K562 (cell line): ENCODE data around the gene DCLK2. TPM values are rescaled to one million over a fixed set of nuclear protein-coding genes. Genes with fewer than 3 reads are reported as not detected.

Source experiments
- ATAC-seq: fragments of 200-7000 bp; cut with Tn5 transposase; 3 replicates; pipeline ENCODE4 v1.9.1; 2020; ENCODE audit warnings: moderate library complexity
- BruUV-seq: library from RNA; stranded (reverse); fragments of 400-500 nt; replicated peaks from 2 replicates; lab custom pipeline; 2021; lab: Mats Ljungman, UMichigan
- CTCF ChIA-PET: fragments of 300-600 bp; formaldehyde crosslinking; extraction: SDS; loops from one replicate; lab custom pipeline; 2021; ENCODE audit warnings: low intra/inter-chr PET ratio; lab: Yijun Ruan, JAX
- POLR2A ChIA-PET: fragments of 300-600, 350-650 bp; sonication (Branson Sonifier 250); formaldehyde crosslinking; extraction: SDS; loops from one replicate; lab custom pipeline; 2021; ENCODE audit warnings: antibody characterized with exemption, inconsistent platforms; lab: Yijun Ruan, JAX
- DNase-seq, 4 experiments: peaks; one replicate each; pipeline versions ENCODE4 v3.0.0 to v3.0.0-alpha.2; 2011 to 2018; ENCODE audit warnings: low spot score in 3 of 4, mixed read lengths in 3 of 4; ENCODE audit errors: extremely low read depth in 1 of 4
- FAIRE-seq: peaks from 2 replicates; lab custom pipeline; 2011; peaks lifted over from hg19 to GRCh38; lab: Jason Lieb, UNC
- H2AFZ ChIP-seq: 2 replicates; pipeline ENCODE4 v1.6.0; 2011; ENCODE audit warnings: low read depth, low read length, control low read depth, inconsistent platforms
- H3K27ac ChIP-seq: fragments of 200-600 bp; 3 replicates; pipeline ENCODE4 v1.8.0; 2011; ENCODE audit warnings: low read depth, mild to moderate bottlenecking, control low read depth, inconsistent platforms, low read length, moderate library complexity, mixed read lengths; ENCODE audit errors: extremely low read depth
- H3K27me3 ChIP-seq, 2 experiments: fragments of 300-600 bp in 1 of 2; 2 replicates in 1 of 2; 3 replicates in 1 of 2; pipeline versions ENCODE4 v1.6.0 to v1.8.0; 2011; ENCODE audit warnings: inconsistent platforms in 2 of 2, low read length in 2 of 2, mild to moderate bottlenecking in 1 of 2, mixed read lengths in 1 of 2, moderate library complexity in 1 of 2; ENCODE audit not compliant: control insufficient read depth in 2 of 2, insufficient read depth in 2 of 2
- H3K36me3 ChIP-seq: fragments of 300-600 bp; 3 replicates; pipeline ENCODE4 v1.8.0; 2011; ENCODE audit warnings: mild to moderate bottlenecking, low read length, inconsistent platforms; ENCODE audit not compliant: control insufficient read depth, insufficient read depth
- H3K4me1 ChIP-seq, 2 experiments: fragments of 200-600 bp in 1 of 2; replicated peaks in 1 of 2; 2 replicates in 1 of 2; 3 replicates in 1 of 2; pipeline versions ENCODE4 v1.5.1 to v1.8.0; 2011; ENCODE audit warnings: inconsistent platforms in 2 of 2, low read length in 2 of 2, mild to moderate bottlenecking in 1 of 2, mixed read lengths in 1 of 2, moderate library complexity in 1 of 2; ENCODE audit not compliant: control insufficient read depth in 2 of 2, insufficient read depth in 2 of 2
- H3K4me2 ChIP-seq: 2 replicates; pipeline ENCODE4 v1.6.1; 2011; ENCODE audit warnings: low read length, control low read depth, inconsistent platforms, mixed read lengths; ENCODE audit not compliant: insufficient read depth
- H3K4me3 ChIP-seq: fragments of 200-600 bp; sonication (generic), shearing (Covaris generic); 2 replicates; pipeline ENCODE4 v1.5.1; 2016; ENCODE audit warnings: control low read depth, inconsistent platforms
- H3K79me2 ChIP-seq: fragments of 200-600 bp; 3 replicates; pipeline ENCODE4 v1.8.0; 2011; ENCODE audit warnings: low read length, inconsistent platforms; ENCODE audit not compliant: control insufficient read depth, insufficient read depth
- H3K9ac ChIP-seq, 2 experiments: 2 replicates each; pipeline versions ENCODE4 v1.6.0 to v1.6.1; 2011; ENCODE audit warnings: low read depth in 2 of 2, low read length in 2 of 2, control low read depth in 1 of 2, inconsistent platforms in 1 of 2, mild to moderate bottlenecking in 1 of 2, mixed read lengths in 1 of 2; ENCODE audit not compliant: insufficient read depth in 1 of 2
- H3K9me1 ChIP-seq: one replicate; pipeline ENCODE4 v1.6.0; 2011; ENCODE audit warnings: inconsistent platforms, mild to moderate bottlenecking, low read length, moderate library complexity; ENCODE audit not compliant: control insufficient read depth, insufficient read depth
- H3K9me3 ChIP-seq: replicated peaks from 2 replicates; pipeline ENCODE4 v1.5.1; 2011; ENCODE audit warnings: low read depth, low read length, inconsistent platforms; ENCODE audit not compliant: control insufficient read depth, insufficient read depth
- H4K20me1 ChIP-seq: replicated peaks from 2 replicates; pipeline ENCODE4 v1.6.1; 2011; ENCODE audit warnings: low read length, inconsistent platforms, mixed read lengths; ENCODE audit not compliant: control insufficient read depth, insufficient read depth
- ARID1B ChIP-seq: fragments of 450-650 bp; IDR thresholded peaks from 2 replicates; pipeline ENCODE4 v1.6.1; 2016; ENCODE audit warnings: antibody characterized with exemption, mild to moderate bottlenecking, inconsistent platforms
- ASH1L ChIP-seq: fragments of 450-650 bp; IDR thresholded peaks from 2 replicates; pipeline ENCODE4 v1.6.1; 2018; ENCODE audit warnings: borderline replicate concordance, mild to moderate bottlenecking, low read depth; ENCODE audit not compliant: partially characterized antibody
- BMI1 ChIP-seq: fragments of 150-350 bp; IDR thresholded peaks from 2 replicates; pipeline ENCODE4 v1.6.1; 2014; ENCODE audit warnings: low read length
- CGGBP1 ChIP-seq: fragments of 250-450 bp; sonication (Bioruptor Pico); IDR thresholded peaks from 2 replicates; pipeline ENCODE4 v1.9.0; 2021; ENCODE audit warnings: mild to moderate bottlenecking
- CREB1 ChIP-seq, 2 experiments: sonication (generic) in 1 of 2; formaldehyde crosslinking in 1 of 2; IDR thresholded peaks; 2 replicates each; pipeline versions ENCODE4 v1.6.1 to v1.8.0; 2012 to 2022; ENCODE audit warnings: inconsistent platforms in 1 of 2, mild to moderate bottlenecking in 1 of 2, missing genetic modification reagents in 1 of 2, moderate library complexity in 1 of 2
- CTBP1 ChIP-seq: fragments of 450-650 bp; IDR thresholded peaks from 2 replicates; pipeline ENCODE4 v1.6.1; 2016; ENCODE audit warnings: borderline replicate concordance
- KHSRP ChIP-seq: fragments of 450-650 bp; IDR thresholded peaks from 2 replicates; pipeline ENCODE4 v1.6.1; 2017
- NR2F6 ChIP-seq: fragments of 450-650 bp; formaldehyde crosslinking; IDR thresholded peaks from 2 replicates; pipeline ENCODE4 v1.4.0; 2020; ENCODE audit warnings: mild to moderate bottlenecking
- PPARD ChIP-seq: fragments of 250-450 bp; sonication (Bioruptor Pico); IDR thresholded peaks from 2 replicates; pipeline ENCODE4 v1.8.0; 2022; ENCODE audit warnings: inconsistent platforms, mild to moderate bottlenecking, moderate library complexity
- ZBTB17 ChIP-seq: fragments of 450-650 bp; formaldehyde crosslinking; IDR thresholded peaks from 2 replicates; pipeline ENCODE4 v1.4.0; 2020; ENCODE audit warnings: mild to moderate bottlenecking
- ZNF785 ChIP-seq: fragments of 250-450 bp; sonication (Bioruptor Pico); IDR thresholded peaks from 2 replicates; pipeline ENCODE4 v1.4.0; 2020; ENCODE audit warnings: mild to moderate bottlenecking
- WGBS: fragments of 100-300 bp; shearing (Covaris generic); methylation state at CpG from one replicate; pipeline ENCODE4 v1.1.6; 2016; ENCODE audit warnings: low coverage, mixed read lengths; ENCODE audit not compliant: insufficient coverage; ENCODE audit errors: missing lambda C conversion rate; 5-methylcytosine and 5-hydroxymethylcytosine counted together
- in situ Hi-C: fragments of 300-500 bp; cut with MboI; formaldehyde crosslinking; loops from 4 replicates; pipeline ENCODE4 v1.15.0; 2018; ENCODE audit warnings: inconsistent platforms, mixed read lengths
- intact Hi-C: fragments of 100-400 bp; cut with micrococcal nuclease; formaldehyde crosslinking; loops from 2 replicates; pipeline ENCODE4 v1.14.2; 2022
- polyA plus RNA-seq, 8 experiments: library from polyadenylated mRNA; depleted of rRNA in 4 of 8; stranded (reverse) in 5 of 8; unstranded in 3 of 8; fragments of >200 nt; fragmentation: Nextera tagmentation in 2 of 8; fragmentation: Illumina TruSeq in 1 of 8; extraction: Ambion mirVana in 2 of 8; extraction: Trizol in 1 of 8; gene quantifications; 2 replicates each; pipeline versions ENCODE4 v1.2.1 to v1.2.3, GENCODE V29; 2011 to 2014; ENCODE audit warnings: inconsistent platforms in 1 of 8, missing spikeins in 1 of 8
- total RNA-seq, 7 experiments: library from RNA; depleted of rRNA in 6 of 7; stranded (reverse); fragments of >200 nt in 6 of 7; fragmentation: Illumina TruSeq in 2 of 7; extraction: Trizol in 2 of 7; gene quantifications; 2 replicates each; pipeline versions ENCODE4 v1.2.1 to v1.2.3, GENCODE V29; 2011 to 2021; ENCODE audit warnings: low replicate concordance in 1 of 7
- TF ChIP-seq, protein P1 (sequence below): sonication (generic); formaldehyde crosslinking; IDR thresholded peaks from 2 replicates; pipeline ENCODE4 v1.9.0; 2022; ENCODE audit warnings: mild to moderate bottlenecking, missing genetic modification reagents
- TF ChIP-seq, protein P2 (sequence below): fragments of 450-650 bp; formaldehyde crosslinking; IDR thresholded peaks from 2 replicates; pipeline ENCODE4 v1.4.0; 2020; ENCODE audit warnings: mild to moderate bottlenecking

Gene DCLK2
- total and polyA plus RNA-seq, 9 of the 15 experiments (the other 6 are each of a cell fraction or from before 2014, with no cell fraction given) = not detected

DNA sequence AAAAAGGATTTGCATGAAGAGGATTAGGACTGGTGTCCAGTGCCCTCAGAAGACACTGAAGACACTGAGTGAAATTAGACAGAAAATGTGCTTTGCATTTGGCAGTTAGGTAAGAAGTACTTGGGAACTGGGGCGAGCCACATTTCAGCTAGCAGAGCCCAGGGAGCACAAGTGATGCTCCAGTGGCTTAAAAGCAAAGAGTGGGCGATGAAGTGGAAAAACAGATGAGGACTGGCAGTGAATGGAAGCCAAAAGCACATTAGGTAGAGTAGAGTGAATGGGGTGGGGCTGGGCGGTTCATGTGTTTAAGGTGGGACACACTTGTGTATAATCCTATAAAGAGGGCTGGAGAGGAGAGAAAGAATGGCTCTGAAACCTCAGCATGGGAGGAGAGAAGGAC lies 18.4 kb downstream of the DCLK2 start:
- TF ChIP-seq CGGBP1 (CRISPR knock-in tag) = no peak
- no peak for TF ChIP-seq ASH1L
- no peak for TF ChIP-seq ARID1B
- no peak for TF ChIP-seq CREB1 (IDR thresholded peaks at IDR 0.05)
- no peak for TF ChIP-seq CREB1 (CRISPR knock-in tag; IDR thresholded peaks at IDR 0.05)
- TF ChIP-seq BMI1 = no peak
- TF ChIP-seq CTBP1 = no peak
- no peak for TF ChIP-seq PPARD
- TF ChIP-seq, protein P1, sequence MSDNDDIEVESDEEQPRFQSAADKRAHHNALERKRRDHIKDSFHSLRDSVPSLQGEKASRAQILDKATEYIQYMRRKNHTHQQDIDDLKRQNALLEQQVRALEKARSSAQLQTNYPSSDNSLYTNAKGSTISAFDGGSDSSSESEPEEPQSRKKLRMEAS (CRISPR knock-in tag) = no peak
- TF ChIP-seq NR2F6 (CRISPR knock-in tag) = no peak
- no peak for TF ChIP-seq ZNF785 (CRISPR knock-in tag)
- no peak for TF ChIP-seq KHSRP
- TF ChIP-seq, protein P2, sequence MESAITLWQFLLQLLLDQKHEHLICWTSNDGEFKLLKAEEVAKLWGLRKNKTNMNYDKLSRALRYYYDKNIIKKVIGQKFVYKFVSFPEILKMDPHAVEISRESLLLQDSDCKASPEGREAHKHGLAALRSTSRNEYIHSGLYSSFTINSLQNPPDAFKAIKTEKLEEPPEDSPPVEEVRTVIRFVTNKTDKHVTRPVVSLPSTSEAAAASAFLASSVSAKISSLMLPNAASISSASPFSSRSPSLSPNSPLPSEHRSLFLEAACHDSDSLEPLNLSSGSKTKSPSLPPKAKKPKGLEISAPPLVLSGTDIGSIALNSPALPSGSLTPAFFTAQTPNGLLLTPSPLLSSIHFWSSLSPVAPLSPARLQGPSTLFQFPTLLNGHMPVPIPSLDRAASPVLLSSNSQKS (CRISPR knock-in tag) = no peak
- TF ChIP-seq ZBTB17 (CRISPR knock-in tag) = no peak
- Histone ChIP-seq H3K36me3 (no peaks in the 10 kb centered on the region), H4K20me1 (no peaks in the 10 kb centered on the region), H3K9me3 (no peaks in the 10 kb centered on the region), H3K4me2 (no peak overlapping the region), H3K27me3 (no peaks in the 10 kb centered on the region), H3K9ac (no peak overlapping the region), H2AFZ (no peak overlapping the region), H3K79me2 (no peaks in the 10 kb centered on the region), H3K4me1 (no peaks in the 10 kb centered on the region), H3K9me1 (no peaks in the 10 kb centered on the region), H3K27ac (no peak overlapping the region), H3K4me3 (no peak overlapping the region)
- ATAC-seq (no peak), DNase-seq (no peak), FAIRE-seq (no peak)
- POLR2A ChIA-PET = interaction anchor here (0.6 kb wide), 1 partner anchor 49 kb away, joined by 3 read pairs; no protein-coding TSS in a partner anchor
- in situ Hi-C loops (no loop called here), intact Hi-C loops (no loop called here)
- BruUV-seq = no TSS peak
- CTCF ChIA-PET = no interaction called here
- 0% methylated on average over 2 of the region's 3 CpGs for WGBS
